ENCODE results near the gene ADCY3. TPM values are rescaled to one million over a fixed set of nuclear protein-coding genes. Genes with fewer than 3 reads are reported as not detected.

Gene ADCY3
- total RNA-seq, 1 experiment from 2014 or later, result 75.6 TPM

GRCh38 chr2:24826773-24827145, 93.3 kb downstream of the ADCY3 start:
- intact Hi-C loops (cut with micrococcal nuclease; ENCODE audit: unreplicated experiment), result loop anchor here (1.0 to 5.0 kb wide), 5 partner anchors 33 to 416 kb away; partner anchors contain the start of genes CENPO and PTRHD1
- peaks cover 8% of the 10 kb centered on the region for H3K4me1 Mint-ChIP-seq (ENCODE audit: low read depth, unreplicated experiment)
- H3K36me3 Mint-ChIP-seq (ENCODE audit: insufficient read depth, unreplicated experiment), result peaks cover 67% of the 10 kb centered on the region
- H3K9me3 Mint-ChIP-seq (ENCODE audit: unreplicated experiment), result no peaks in the 10 kb centered on the region
- H3K4me3 ChIP-seq (ENCODE audit: low read depth, low read length), result no peak overlapping the region
- no peaks in the 10 kb centered on the region for H3K4me1 ChIP-seq
- no peaks in the 10 kb centered on the region; the same call in 1 of the 2 replicates for H3K36me3 ChIP-seq (ENCODE audit: control insufficient read depth, insufficient read depth, low read length)
- H3K4me3 Mint-ChIP-seq (ENCODE audit: unreplicated experiment), result no peak overlapping the region
- no peaks in the 10 kb centered on the region for H3K27me3 Mint-ChIP-seq (ENCODE audit: insufficient read depth, unreplicated experiment)
- no peaks in the 10 kb centered on the region for H3K27me3 ChIP-seq (replicated peaks; ENCODE audit: control insufficient read depth, insufficient read depth, low read length)
- ChIA-PET CTCF (interaction anchor here (1.5 to 2.9 kb wide), 2 partner anchors 35 to 416 kb away, joined by 7 to 30 read pairs; partner anchors contain the start of genes CENPO and PTRHD1), POLR2A (interaction anchor here (1.2 kb wide), 1 partner anchor 34 kb away, joined by 3 read pairs; the partner anchor contains the start of genes CENPO and PTRHD1)
- H3K27ac Mint-ChIP-seq (ENCODE audit: unreplicated experiment), result no peak overlapping the region
- BruUV-seq (replicated peaks), result no TSS peak
- H3K9me3 ChIP-seq, result no peaks in the 10 kb centered on the region
- DNase-seq, result no peak
- no peak for TF ChIP-seq CTCF (IDR thresholded peaks at IDR 0.05; ENCODE audit: insufficient read depth in 1 of 2, low read depth in 1 of 2, low read length in 1 of 2, severe bottlenecking in 1 of 2, unreplicated experiment in 1 of 2)

- H3K4me1 Mint-ChIP-seq (ENCODE audit: low read depth, unreplicated experiment), result peaks cover 8% of the 10 kb centered on the region
- Histone ChIP-seq H3K4me1 (no peaks in the 10 kb centered on the region), H3K4me3 (ENCODE audit: low read depth, low read length) (no peak overlapping the region), H3K36me3 (ENCODE audit: control insufficient read depth, insufficient read depth, low read length) (no peaks in the 10 kb centered on the region; the same call in 1 of the 2 replicates), H3K9me3 (no peaks in the 10 kb centered on the region), H3K27me3 (replicated peaks; ENCODE audit: control insufficient read depth, insufficient read depth, low read length) (no peaks in the 10 kb centered on the region)
- no peaks in the 10 kb centered on the region for H3K27me3 Mint-ChIP-seq (ENCODE audit: insufficient read depth, unreplicated experiment)
- ChIA-PET POLR2A (interaction anchor here (1.2 kb wide), 1 partner anchor 33 kb away, joined by 3 read pairs; the partner anchor contains the start of genes CENPO and PTRHD1), CTCF (interaction anchor here (0.6 to 2.9 kb wide), 5 partner anchors 34 to 766 kb away, joined by 3 to 30 read pairs (median 7); partner anchors contain the start of genes CENPO and PTRHD1)
- no peaks in the 10 kb centered on the region for H3K9me3 Mint-ChIP-seq (ENCODE audit: unreplicated experiment)
- DNase-seq, result peak in 1 of 2 experiments; percentile 29
- TF ChIP-seq CTCF (IDR thresholded peaks at IDR 0.05; ENCODE audit: insufficient read depth in 1 of 2, low read depth in 1 of 2, low read length in 1 of 2, severe bottlenecking in 1 of 2, unreplicated experiment in 1 of 2), result no peak
- no TSS peak for BruUV-seq (replicated peaks)
- no peak overlapping the region for H3K4me3 Mint-ChIP-seq (ENCODE audit: unreplicated experiment)
- peak overlapping the region; percentile 65 for H3K27ac Mint-ChIP-seq (ENCODE audit: unreplicated experiment)
- intact Hi-C loops (cut with micrococcal nuclease; ENCODE audit: unreplicated experiment), result loop anchor here (5.0 kb wide), 2 partner anchors 214 to 301 kb away; no protein-coding TSS in a partner anchor
- H3K36me3 Mint-ChIP-seq (ENCODE audit: insufficient read depth, unreplicated experiment), result peaks cover 73% of the 10 kb centered on the region
Observed at GRCh38 chr2:24825883-24826772, 93.9 kb downstream of the ADCY3 start.
